Neural cell (in vitro differentiated cells): ENCODE results near the gene NACC1. TPM values are rescaled to one million over a fixed set of nuclear protein-coding genes. Genes with fewer than 3 reads are reported as not detected.

ENCODE experiments used
- H2AFZ ChIP-seq: fragments of 200-600, 300-800 bp; sonication (generic), shearing (Covaris generic); 2 replicates; pipeline ENCODE4 v1.6.0; 2014; ENCODE audit warnings: low read depth, mild to moderate bottlenecking, antibody characterized with exemption, low read length, moderate library complexity
- H3F3A ChIP-seq: fragments of 200-600 bp; shearing (Covaris generic); 2 replicates; pipeline ENCODE4 v1.6.1; 2016; ENCODE audit warnings: mild to moderate bottlenecking, moderate library complexity, mixed read lengths, antibody characterized with exemption, low read length; ENCODE audit not compliant: insufficient read depth, poor library complexity, severe bottlenecking
- H3K27ac ChIP-seq: fragments of 200-600, 300-800 bp; sonication (generic), shearing (Covaris generic); 2 replicates; pipeline ENCODE4 v1.5.1; 2014; ENCODE audit warnings: mild to moderate bottlenecking, low read length, moderate library complexity
- H3K27me3 ChIP-seq: fragments of 300-800, 200-600 bp; sonication (generic), shearing (Covaris generic); 2 replicates; pipeline ENCODE4 v1.6.0; 2014; ENCODE audit warnings: mild to moderate bottlenecking, low read depth, low read length, moderate library complexity; ENCODE audit not compliant: insufficient read depth
- H3K36me3 ChIP-seq: fragments of 300-800, 200-600 bp; sonication (generic), shearing (Covaris generic); 2 replicates; pipeline ENCODE4 v1.5.1; 2014; ENCODE audit warnings: mild to moderate bottlenecking, antibody characterized with exemption, low read length, moderate library complexity; ENCODE audit not compliant: insufficient read depth
- H3K4me2 ChIP-seq: fragments of 300-800, 200-600 bp; sonication (generic), shearing (Covaris generic); 2 replicates; pipeline ENCODE4 v1.6.0; 2014; ENCODE audit warnings: mild to moderate bottlenecking, low read length
- H3K4me3 ChIP-seq: fragments of 300-800, 200-600 bp; sonication (generic), shearing (Covaris generic); 2 replicates; pipeline ENCODE4 v1.5.1; 2014; ENCODE audit warnings: mild to moderate bottlenecking, low read length, moderate library complexity
- H3K79me2 ChIP-seq: fragments of 200-600 bp; shearing (Covaris generic); replicated peaks from 2 replicates; pipeline ENCODE4 v1.6.0; 2014; ENCODE audit warnings: mild to moderate bottlenecking, low read length, moderate library complexity; ENCODE audit not compliant: insufficient read depth
- H3K9ac ChIP-seq: fragments of 300-800, 200-600 bp; sonication (generic), shearing (Covaris generic); 2 replicates; pipeline ENCODE4 v1.6.1; 2016; ENCODE audit warnings: mild to moderate bottlenecking, low read length, mixed read lengths
- H3K9me2 ChIP-seq: fragments of 200-600 bp; shearing (Covaris generic); 2 replicates; pipeline ENCODE4 v1.6.1; 2016; ENCODE audit warnings: mild to moderate bottlenecking, low read length, mixed read lengths; ENCODE audit not compliant: insufficient read depth
- H3K9me3 ChIP-seq: fragments of 200-600, 300-800 bp; sonication (generic), shearing (Covaris generic); 2 replicates; pipeline ENCODE4 v1.6.1; 2016; ENCODE audit warnings: mild to moderate bottlenecking, mixed run types, low read length, moderate library complexity, mixed read lengths
- H4K20me1 ChIP-seq: fragments of 200-600 bp; shearing (Covaris generic); 2 replicates; pipeline ENCODE4 v1.6.1; 2016; ENCODE audit warnings: mild to moderate bottlenecking, mixed run types; ENCODE audit not compliant: insufficient read depth
- EP300 ChIP-seq: fragments of 450-650 bp; conservative IDR thresholded peaks from 2 replicates; pipeline ENCODE4 v1.6.1; 2014; ENCODE audit warnings: antibody characterized with exemption, mild to moderate bottlenecking, moderate library complexity; ENCODE audit not compliant: poor library complexity, severe bottlenecking
- EZH2 ChIP-seq: fragments of 200-600, 300-800 bp; shearing (Covaris generic), sonication (generic); IDR thresholded peaks from 2 replicates; pipeline ENCODE4 v1.6.1; 2014; ENCODE audit warnings: antibody characterized with exemption, low read length, borderline replicate concordance, mild to moderate bottlenecking; ENCODE audit not compliant: insufficient read depth, poor library complexity, severe bottlenecking
- MXI1 ChIP-seq: fragments of 450-650 bp; conservative IDR thresholded peaks from 2 replicates; pipeline ENCODE4 v1.6.1; 2014; ENCODE audit warnings: antibody characterized with exemption, mild to moderate bottlenecking; ENCODE audit not compliant: poor library complexity, severe bottlenecking
- POLR2AphosphoS5 ChIP-seq: IDR thresholded peaks from 2 replicates; pipeline ENCODE4 v1.6.1; 2012
- SMC3 ChIP-seq: fragments of 450-650 bp; conservative IDR thresholded peaks from 2 replicates; pipeline ENCODE4 v1.6.1; 2014; ENCODE audit warnings: antibody characterized with exemption, mild to moderate bottlenecking, moderate library complexity; ENCODE audit not compliant: poor library complexity
- polyA plus RNA-seq: library from polyadenylated mRNA; depleted of rRNA; stranded (reverse); fragments of >200 nt; gene quantifications from 2 replicates; pipeline ENCODE4 v1.2.3, GENCODE V29; 2014
- TF ChIP-seq, protein P1 (sequence below): IDR thresholded peaks from 2 replicates; pipeline ENCODE4 v1.6.1; 2012; ENCODE audit warnings: borderline replicate concordance

NACC1 gene
- polyA plus RNA-seq, 1 donor from 2014 or later, result 16.1 TPM

DNA sequence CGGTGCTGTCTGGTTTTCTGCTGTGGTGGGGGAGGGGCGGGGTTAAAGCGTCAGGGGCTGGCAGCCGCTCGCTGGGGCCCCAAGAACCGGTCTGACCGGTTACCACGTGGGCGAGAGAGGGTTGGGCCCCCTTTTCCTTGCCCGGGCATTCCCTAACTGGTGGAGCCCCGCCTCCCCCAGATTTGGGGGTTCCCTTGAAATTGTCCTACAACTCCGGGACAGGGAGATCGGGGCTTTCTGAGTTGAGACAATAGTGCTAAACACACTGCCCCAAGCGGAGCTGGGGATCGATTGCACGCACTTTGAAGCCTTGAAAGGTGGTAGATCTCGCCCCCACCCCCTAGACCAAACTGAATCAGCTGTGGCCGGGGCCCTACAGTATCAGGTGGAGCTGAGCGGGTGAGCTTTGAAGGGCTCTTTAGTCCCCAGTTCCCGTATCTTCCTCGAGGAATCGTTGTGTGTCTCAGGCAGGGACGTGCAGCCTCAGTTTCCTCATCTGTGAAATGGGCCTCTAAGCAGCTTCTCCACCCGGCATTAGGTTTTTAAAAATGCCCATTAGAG lies 36.9 kb downstream of the NACC1 start:
- Histone ChIP-seq H3K9me3 (no peaks in the 10 kb centered on the region), H4K20me1 (no peaks in the 10 kb centered on the region)
- TF ChIP-seq, protein P1, sequence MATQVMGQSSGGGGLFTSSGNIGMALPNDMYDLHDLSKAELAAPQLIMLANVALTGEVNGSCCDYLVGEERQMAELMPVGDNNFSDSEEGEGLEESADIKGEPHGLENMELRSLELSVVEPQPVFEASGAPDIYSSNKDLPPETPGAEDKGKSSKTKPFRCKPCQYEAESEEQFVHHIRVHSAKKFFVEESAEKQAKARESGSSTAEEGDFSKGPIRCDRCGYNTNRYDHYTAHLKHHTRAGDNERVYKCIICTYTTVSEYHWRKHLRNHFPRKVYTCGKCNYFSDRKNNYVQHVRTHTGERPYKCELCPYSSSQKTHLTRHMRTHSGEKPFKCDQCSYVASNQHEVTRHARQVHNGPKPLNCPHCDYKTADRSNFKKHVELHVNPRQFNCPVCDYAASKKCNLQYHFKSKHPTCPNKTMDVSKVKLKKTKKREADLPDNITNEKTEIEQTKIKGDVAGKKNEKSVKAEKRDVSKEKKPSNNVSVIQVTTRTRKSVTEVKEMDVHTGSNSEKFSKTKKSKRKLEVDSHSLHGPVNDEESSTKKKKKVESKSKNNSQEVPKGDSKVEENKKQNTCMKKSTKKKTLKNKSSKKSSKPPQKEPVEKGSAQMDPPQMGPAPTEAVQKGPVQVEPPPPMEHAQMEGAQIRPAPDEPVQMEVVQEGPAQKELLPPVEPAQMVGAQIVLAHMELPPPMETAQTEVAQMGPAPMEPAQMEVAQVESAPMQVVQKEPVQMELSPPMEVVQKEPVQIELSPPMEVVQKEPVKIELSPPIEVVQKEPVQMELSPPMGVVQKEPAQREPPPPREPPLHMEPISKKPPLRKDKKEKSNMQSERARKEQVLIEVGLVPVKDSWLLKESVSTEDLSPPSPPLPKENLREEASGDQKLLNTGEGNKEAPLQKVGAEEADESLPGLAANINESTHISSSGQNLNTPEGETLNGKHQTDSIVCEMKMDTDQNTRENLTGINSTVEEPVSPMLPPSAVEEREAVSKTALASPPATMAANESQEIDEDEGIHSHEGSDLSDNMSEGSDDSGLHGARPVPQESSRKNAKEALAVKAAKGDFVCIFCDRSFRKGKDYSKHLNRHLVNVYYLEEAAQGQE, result no peak
- TF ChIP-seq MXI1, result no peak

DNA sequence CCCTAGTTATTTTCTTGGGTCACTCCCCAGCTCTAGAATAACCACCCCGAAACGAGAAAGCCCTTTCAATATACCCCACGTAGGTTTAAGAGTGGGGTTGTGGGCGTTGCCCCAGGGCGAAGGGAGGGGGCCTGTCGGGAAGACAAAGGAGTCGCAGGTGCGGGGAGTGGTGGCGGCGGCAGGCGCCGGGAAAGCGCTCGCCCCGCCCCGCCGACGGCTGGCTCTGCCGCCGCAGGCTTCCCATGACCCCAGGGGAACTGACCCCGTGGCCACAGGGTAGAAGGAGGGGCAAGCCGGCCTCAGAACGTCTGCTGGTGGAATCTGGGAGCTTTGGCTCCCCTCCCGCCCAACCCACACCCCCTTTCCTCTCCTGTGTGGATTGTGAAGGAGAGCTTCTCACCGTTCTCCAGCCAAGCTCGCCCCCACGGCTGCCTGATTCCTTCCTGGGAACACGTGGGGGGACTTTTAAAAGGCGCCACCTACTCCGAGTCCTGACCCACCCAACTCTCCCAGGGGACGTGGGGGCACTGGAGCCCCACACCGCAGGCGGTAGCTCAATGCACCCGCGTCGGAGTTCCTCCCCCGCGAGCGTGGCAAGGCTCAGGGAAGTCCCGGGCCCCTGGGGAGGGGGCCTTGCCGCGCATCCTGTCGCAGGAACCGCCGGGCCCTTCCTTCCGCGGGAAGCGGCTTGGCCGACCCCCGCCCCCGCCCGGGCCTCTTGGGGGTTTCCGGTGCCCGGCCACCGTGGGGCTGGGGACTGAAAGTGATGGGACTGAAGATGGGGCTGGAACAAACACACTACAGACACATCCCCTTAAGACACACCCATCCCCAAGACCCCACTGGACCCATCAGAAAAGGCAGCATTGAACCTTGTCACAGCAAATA lies 37.7 kb downstream of the NACC1 start:
- peaks cover 16% of the 10 kb centered on the region for H3K27me3 ChIP-seq
- H3K36me3 ChIP-seq, result no peaks in the 10 kb centered on the region
- H2AFZ ChIP-seq, result no peak overlapping the region
- no peaks in the 10 kb centered on the region for H3K9me2 ChIP-seq
- H3K9ac ChIP-seq, result peak overlapping the region; percentile 5
- H3K9me3 ChIP-seq, result no peaks in the 10 kb centered on the region
- H3K79me2 ChIP-seq, result no peaks in the 10 kb centered on the region
- TF ChIP-seq SMC3, result no peak
- no peak for TF ChIP-seq EP300
- H3K27ac ChIP-seq, result no peak overlapping the region
- no peaks in the 10 kb centered on the region for H4K20me1 ChIP-seq
- H3F3A ChIP-seq, result no peaks in the 10 kb centered on the region
- H3K4me3 ChIP-seq, result peak overlapping the region; percentile 97
- no peak overlapping the region for H3K4me2 ChIP-seq

More for the DNA sequence above, 36.9 kb downstream of the NACC1 start:
- no peaks in the 10 kb centered on the region for H3K79me2 ChIP-seq
- no peaks in the 10 kb centered on the region for H3K36me3 ChIP-seq
- no peaks in the 10 kb centered on the region for H3K9me2 ChIP-seq
- H2AFZ ChIP-seq, result no peak overlapping the region
- H3K4me3 ChIP-seq, result peak overlapping the region; percentile 97
- no peak overlapping the region for H3K4me2 ChIP-seq
- H3K9ac ChIP-seq, result peak overlapping the region; percentile 92
- H3F3A ChIP-seq, result no peaks in the 10 kb centered on the region
- no peak overlapping the region for H3K27ac ChIP-seq
- peaks cover 16% of the 10 kb centered on the region for H3K27me3 ChIP-seq

DNA sequence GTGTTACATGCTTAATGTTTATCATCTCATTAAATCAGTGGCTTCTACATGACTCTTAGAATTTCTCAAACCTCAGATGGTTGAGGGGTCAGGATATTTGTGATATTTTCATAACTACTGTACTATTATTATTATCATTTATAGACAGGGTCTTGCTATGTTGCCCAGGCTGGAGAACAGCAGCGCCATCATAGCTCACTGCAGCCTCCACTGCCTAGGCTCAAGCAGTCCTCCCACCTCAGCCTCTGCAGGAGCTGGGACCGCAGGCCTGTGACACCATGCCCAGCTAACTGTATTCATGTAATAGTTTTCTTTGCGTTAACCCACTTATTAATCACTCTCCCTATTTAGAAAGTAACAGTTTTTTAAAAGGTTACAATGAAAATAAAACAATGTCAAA lies 41.6 kb downstream of the NACC1 start:
- Histone ChIP-seq H3K9me3 (no peaks in the 10 kb centered on the region), H3K4me3 (no peak overlapping the region), H3F3A (no peaks in the 10 kb centered on the region), H3K36me3 (no peaks in the 10 kb centered on the region), H3K79me2 (no peaks in the 10 kb centered on the region), H3K9ac (no peak overlapping the region), H2AFZ (no peak overlapping the region), H3K9me2 (no peaks in the 10 kb centered on the region), H3K4me2 (no peak overlapping the region), H3K27me3 (peaks cover 15% of the 10 kb centered on the region), H4K20me1 (no peaks in the 10 kb centered on the region), H3K27ac (no peak overlapping the region)
- TF ChIP-seq POLR2AphosphoS5, result no peak
- TF ChIP-seq EZH2, result no peak
